ENCODE measurements around the gene OPALIN.

OPALIN gene

DNA sequence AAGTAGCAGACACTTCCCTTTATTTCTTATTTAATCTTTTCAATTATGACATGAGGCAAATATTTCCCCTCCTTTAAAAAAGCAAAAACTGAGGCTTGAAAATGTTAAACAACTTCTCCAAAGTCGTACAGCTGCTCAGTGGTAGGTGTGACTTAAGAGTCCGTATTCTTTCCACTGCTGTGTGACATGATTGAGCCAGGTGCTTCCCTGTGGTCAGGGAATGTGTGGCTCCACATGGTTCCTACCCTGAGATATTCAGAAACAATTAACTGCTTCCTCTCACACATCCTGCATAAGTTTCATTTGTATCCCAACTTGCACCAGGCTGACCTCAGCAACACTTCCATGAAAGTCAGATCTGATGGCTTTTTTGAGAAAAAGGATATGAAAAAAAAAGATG, 13.6 kb downstream of the OPALIN start:
- H2AFZ ChIP-seq (ENCODE audit: low read length): no peak overlapping the region
- H3K4me1 ChIP-seq (ENCODE audit: insufficient read depth, low read length, poor library complexity, severe bottlenecking): no peaks in the 10 kb centered on the region
- no peaks in the 10 kb centered on the region for H4K20me1 ChIP-seq (ENCODE audit: insufficient read depth, low read length, poor library complexity, severe bottlenecking)
- no peaks in the 10 kb centered on the region for H3K79me2 ChIP-seq (ENCODE audit: insufficient read depth, low read length)
- no peaks in the 10 kb centered on the region for H3F3A ChIP-seq (ENCODE audit: low read depth)
- H3K9me3 ChIP-seq (ENCODE audit: insufficient read depth, low read depth, low read length): peaks cover 9% of the 10 kb centered on the region; the same call in 1 of the 2 replicates
- no peak overlapping the region for H3K4me3 ChIP-seq (ENCODE audit: low read length, poor library complexity, severe bottlenecking)
- TF ChIP-seq, protein P1, sequence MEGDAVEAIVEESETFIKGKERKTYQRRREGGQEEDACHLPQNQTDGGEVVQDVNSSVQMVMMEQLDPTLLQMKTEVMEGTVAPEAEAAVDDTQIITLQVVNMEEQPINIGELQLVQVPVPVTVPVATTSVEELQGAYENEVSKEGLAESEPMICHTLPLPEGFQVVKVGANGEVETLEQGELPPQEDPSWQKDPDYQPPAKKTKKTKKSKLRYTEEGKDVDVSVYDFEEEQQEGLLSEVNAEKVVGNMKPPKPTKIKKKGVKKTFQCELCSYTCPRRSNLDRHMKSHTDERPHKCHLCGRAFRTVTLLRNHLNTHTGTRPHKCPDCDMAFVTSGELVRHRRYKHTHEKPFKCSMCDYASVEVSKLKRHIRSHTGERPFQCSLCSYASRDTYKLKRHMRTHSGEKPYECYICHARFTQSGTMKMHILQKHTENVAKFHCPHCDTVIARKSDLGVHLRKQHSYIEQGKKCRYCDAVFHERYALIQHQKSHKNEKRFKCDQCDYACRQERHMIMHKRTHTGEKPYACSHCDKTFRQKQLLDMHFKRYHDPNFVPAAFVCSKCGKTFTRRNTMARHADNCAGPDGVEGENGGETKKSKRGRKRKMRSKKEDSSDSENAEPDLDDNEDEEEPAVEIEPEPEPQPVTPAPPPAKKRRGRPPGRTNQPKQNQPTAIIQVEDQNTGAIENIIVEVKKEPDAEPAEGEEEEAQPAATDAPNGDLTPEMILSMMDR (conservative IDR thresholded peaks at IDR 0.05; ENCODE audit: low read length): no peak
- TF ChIP-seq EZH2phosphoT487 (IDR thresholded peaks at IDR 0.05; ENCODE audit: borderline replicate concordance): no peak
- H3K9ac ChIP-seq (ENCODE audit: low read depth, low read length, poor library complexity, severe bottlenecking): no peak overlapping the region
- no peaks in the 10 kb centered on the region; the same call in 1 of the 2 replicates for H3K9me2 ChIP-seq (replicated peaks; ENCODE audit: low read depth, low read length)
- no peak overlapping the region for H3K4me2 ChIP-seq (ENCODE audit: low read depth, low read length, poor library complexity, severe bottlenecking)
- no peaks in the 10 kb centered on the region for H3K36me3 ChIP-seq (ENCODE audit: insufficient read depth, low read length)
- peaks cover 8% of the 10 kb centered on the region for H3K27me3 ChIP-seq (ENCODE audit: insufficient read depth, low read length, poor library complexity, severe bottlenecking)

DNA sequence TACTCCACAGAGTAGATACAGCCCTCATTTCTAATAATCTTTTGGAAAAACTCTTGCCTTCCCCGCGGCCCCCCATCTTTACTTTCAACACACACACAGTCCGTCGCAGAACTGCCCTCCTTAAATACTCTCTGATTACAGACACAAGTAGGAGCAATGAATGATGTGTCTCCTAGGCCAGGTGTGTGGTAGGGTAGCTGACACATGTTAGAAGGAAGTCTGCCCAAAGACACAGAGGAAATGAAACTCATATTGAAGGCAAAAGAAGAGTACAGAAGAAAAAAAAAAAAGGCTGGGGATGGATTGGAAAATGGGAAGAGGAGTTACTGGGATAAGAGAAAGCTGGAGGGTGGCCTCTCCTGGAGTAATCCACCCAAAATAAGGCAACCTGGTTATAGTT, 14.6 kb downstream of the OPALIN start:
- Histone ChIP-seq H3K36me3 (ENCODE audit: insufficient read depth, low read length) (no peaks in the 10 kb centered on the region), H3K4me3 (ENCODE audit: low read length, poor library complexity, severe bottlenecking) (no peak overlapping the region), H4K20me1 (ENCODE audit: insufficient read depth, low read length, poor library complexity, severe bottlenecking) (no peaks in the 10 kb centered on the region), H3F3A (ENCODE audit: low read depth) (no peaks in the 10 kb centered on the region), H3K9me3 (ENCODE audit: insufficient read depth, low read depth, low read length) (peaks cover 9% of the 10 kb centered on the region; the same call in 1 of the 2 replicates), H3K4me1 (ENCODE audit: insufficient read depth, low read length, poor library complexity, severe bottlenecking) (no peaks in the 10 kb centered on the region), H3K4me2 (ENCODE audit: low read depth, low read length, poor library complexity, severe bottlenecking) (no peak overlapping the region), H3K27me3 (ENCODE audit: insufficient read depth, low read length, poor library complexity, severe bottlenecking) (peaks cover 8% of the 10 kb centered on the region), H3K9ac (ENCODE audit: low read depth, low read length, poor library complexity, severe bottlenecking) (no peak overlapping the region), H2AFZ (ENCODE audit: low read length) (no peak overlapping the region), H3K9me2 (replicated peaks; ENCODE audit: low read depth, low read length) (no peaks in the 10 kb centered on the region; the same call in 1 of the 2 replicates), H3K79me2 (ENCODE audit: insufficient read depth, low read length) (no peaks in the 10 kb centered on the region)
- TF ChIP-seq, protein P1 (conservative IDR thresholded peaks at IDR 0.05; ENCODE audit: low read length): no peak
- no peak for TF ChIP-seq EZH2phosphoT487 (IDR thresholded peaks at IDR 0.05; ENCODE audit: borderline replicate concordance)

DNA sequence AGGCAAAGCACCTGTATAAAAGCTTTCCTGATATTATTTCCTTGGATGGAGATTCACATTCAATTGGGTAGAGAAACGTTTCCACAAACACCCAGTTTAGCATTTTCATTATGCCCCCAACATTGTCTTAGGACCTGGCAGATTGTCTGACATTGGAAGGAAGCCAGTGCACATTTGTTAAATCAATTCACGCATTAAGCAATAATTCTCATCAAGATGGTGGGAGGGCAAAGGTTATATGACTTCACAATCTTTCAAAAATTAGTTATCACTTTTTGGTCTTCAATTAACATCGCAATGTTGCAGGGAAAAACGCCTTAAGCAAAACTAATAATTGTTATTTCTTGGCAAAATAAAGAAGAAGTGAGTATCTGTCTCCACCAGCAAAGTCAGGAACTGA, 16.4 kb downstream of the OPALIN start:
- Histone ChIP-seq H2AFZ (ENCODE audit: low read length) (no peak overlapping the region), H3K4me2 (ENCODE audit: low read depth, low read length, poor library complexity, severe bottlenecking) (no peak overlapping the region), H3K9me3 (ENCODE audit: insufficient read depth, low read depth, low read length) (peaks cover 9% of the 10 kb centered on the region; the same call in 1 of the 2 replicates), H3K27me3 (ENCODE audit: insufficient read depth, low read length, poor library complexity, severe bottlenecking) (peaks cover 8% of the 10 kb centered on the region), H3K79me2 (ENCODE audit: insufficient read depth, low read length) (no peaks in the 10 kb centered on the region), H3F3A (ENCODE audit: low read depth) (no peaks in the 10 kb centered on the region), H4K20me1 (ENCODE audit: insufficient read depth, low read length, poor library complexity, severe bottlenecking) (no peaks in the 10 kb centered on the region), H3K4me3 (ENCODE audit: low read length, poor library complexity, severe bottlenecking) (no peak overlapping the region), H3K9me2 (replicated peaks; ENCODE audit: low read depth, low read length) (no peaks in the 10 kb centered on the region; the same call in 1 of the 2 replicates), H3K4me1 (ENCODE audit: insufficient read depth, low read length, poor library complexity, severe bottlenecking) (no peaks in the 10 kb centered on the region), H3K36me3 (ENCODE audit: insufficient read depth, low read length) (no peaks in the 10 kb centered on the region), H3K9ac (ENCODE audit: low read depth, low read length, poor library complexity, severe bottlenecking) (no peak overlapping the region)
- TF ChIP-seq EZH2phosphoT487 (IDR thresholded peaks at IDR 0.05; ENCODE audit: borderline replicate concordance): no peak
- TF ChIP-seq, protein P1 (conservative IDR thresholded peaks at IDR 0.05; ENCODE audit: low read length): no peak
